HepG2 (cell line): ENCODE results near the gene THADA. TPM values are rescaled to one million over a fixed set of nuclear protein-coding genes. Genes with fewer than 3 reads are reported as not detected.

Experiments used
- BCL6 ChIP-seq: IDR thresholded peaks from 2 replicates; pipeline ENCODE4 v1.6.1; 2016; ENCODE audit warnings: missing genetic modification reagents, missing compliant biosample characterization
- CAMTA2 ChIP-seq: sonication (generic); formaldehyde crosslinking; IDR thresholded peaks from 2 replicates; pipeline ENCODE4 v1.4.0; 2020; ENCODE audit warnings: mild to moderate bottlenecking, missing genetic modification reagents, borderline replicate concordance
- CEBPG ChIP-seq: IDR thresholded peaks from 2 replicates; pipeline ENCODE4 v1.6.1; 2016
- FOXP1 ChIP-seq, 2 experiments: fragments of 450-650 bp in 1 of 2; IDR thresholded peaks; 2 replicates each; pipeline ENCODE4 v1.6.1; 2017 to 2018; ENCODE audit warnings: antibody characterized with exemption in 1 of 2
- GATAD2A ChIP-seq: IDR thresholded peaks from 2 replicates; pipeline ENCODE4 v1.6.1; 2016
- MAFK ChIP-seq, 2 experiments: IDR thresholded peaks in 1 of 2; conservative IDR thresholded peaks in 1 of 2; 2 replicates each; pipeline ENCODE4 v1.6.1; 2011; ENCODE audit warnings: improper control_type of control experiment in 2 of 2, low read length in 2 of 2
- NR2F6 ChIP-seq, 2 experiments: IDR thresholded peaks; 2 replicates each; pipeline ENCODE4 v1.6.1; 2016; ENCODE audit warnings: antibody characterized with exemption in 1 of 2, mild to moderate bottlenecking in 1 of 2
- RFXANK ChIP-seq: IDR thresholded peaks from 2 replicates; pipeline ENCODE4 v1.6.1; 2016
- ZNF230 ChIP-seq: sonication (generic); formaldehyde crosslinking; IDR thresholded peaks from 2 replicates; pipeline ENCODE4 v1.4.0; 2020; ENCODE audit warnings: mild to moderate bottlenecking, missing genetic modification reagents
- ZNF296 ChIP-seq: sonication (generic); formaldehyde crosslinking; conservative IDR thresholded peaks from 2 replicates; pipeline ENCODE4 v1.5.0; 2020; ENCODE audit warnings: mild to moderate bottlenecking, missing genetic modification reagents
- ZNF350 ChIP-seq: sonication (generic); formaldehyde crosslinking; IDR thresholded peaks from 2 replicates; pipeline ENCODE4 v1.4.0; 2020; ENCODE audit warnings: mild to moderate bottlenecking, low read depth, missing genetic modification reagents, borderline replicate concordance
- ZNF431 ChIP-seq: sonication (generic); formaldehyde crosslinking; IDR thresholded peaks from 2 replicates; pipeline ENCODE4 v1.9.0; 2022; ENCODE audit warnings: missing genetic modification reagents, low read depth, mild to moderate bottlenecking, borderline replicate concordance
- polyA plus RNA-seq, 8 experiments: library from polyadenylated mRNA; depleted of rRNA in 3 of 8; stranded (reverse) in 7 of 8; unstranded in 1 of 8; fragments of >200 nt; fragmentation: Illumina TruSeq in 4 of 8; extraction: Trizol in 4 of 8; gene quantifications; 2 replicates each; pipeline versions ENCODE4 v1.2.1 to v1.2.3, GENCODE V29; 2011 to 2016; ENCODE audit warnings: low read depth in 4 of 8, missing spikeins in 1 of 8, mixed read lengths in 1 of 8; ENCODE audit not compliant: insufficient read depth in 1 of 8
- total RNA-seq, 5 experiments: library from RNA; depleted of rRNA; stranded (reverse); fragments of >200 nt; fragmentation: Illumina TruSeq; extraction: Trizol; gene quantifications; 2 replicates each; pipeline ENCODE4 v1.2.3, GENCODE V29; 2016; ENCODE audit warnings: low read depth in 1 of 5
- TF ChIP-seq, protein P1 (sequence below): sonication (generic); formaldehyde crosslinking; IDR thresholded peaks from 2 replicates; pipeline ENCODE4 v1.5.0; 2020; ENCODE audit warnings: missing genetic modification reagents
- TF ChIP-seq, protein P2 (sequence below): sonication (generic); formaldehyde crosslinking; IDR thresholded peaks from 2 replicates; pipeline ENCODE4 v1.9.0; 2022; ENCODE audit warnings: low read depth, missing genetic modification reagents
- TF ChIP-seq, protein P3 (sequence below): sonication (generic); formaldehyde crosslinking; IDR thresholded peaks from 2 replicates; pipeline ENCODE4 v1.5.0; 2020; ENCODE audit warnings: mild to moderate bottlenecking, missing genetic modification reagents, moderate library complexity
- TF ChIP-seq, protein P4 (sequence below): IDR thresholded peaks from 2 replicates; pipeline ENCODE4 v1.6.1; 2016; ENCODE audit warnings: low read depth, missing genetic modification reagents, missing compliant biosample characterization
- TF ChIP-seq, protein P5 (sequence below): conservative IDR thresholded peaks from 2 replicates; pipeline ENCODE4 v1.6.1; 2018; ENCODE audit warnings: missing genetic modification reagents

Gene THADA
- total and polyA plus RNA-seq, 2 of the 13 experiments (the other 11 are each of a cell fraction or from before 2014, with no cell fraction given), result 12.7 to 21.7 TPM

DNA sequence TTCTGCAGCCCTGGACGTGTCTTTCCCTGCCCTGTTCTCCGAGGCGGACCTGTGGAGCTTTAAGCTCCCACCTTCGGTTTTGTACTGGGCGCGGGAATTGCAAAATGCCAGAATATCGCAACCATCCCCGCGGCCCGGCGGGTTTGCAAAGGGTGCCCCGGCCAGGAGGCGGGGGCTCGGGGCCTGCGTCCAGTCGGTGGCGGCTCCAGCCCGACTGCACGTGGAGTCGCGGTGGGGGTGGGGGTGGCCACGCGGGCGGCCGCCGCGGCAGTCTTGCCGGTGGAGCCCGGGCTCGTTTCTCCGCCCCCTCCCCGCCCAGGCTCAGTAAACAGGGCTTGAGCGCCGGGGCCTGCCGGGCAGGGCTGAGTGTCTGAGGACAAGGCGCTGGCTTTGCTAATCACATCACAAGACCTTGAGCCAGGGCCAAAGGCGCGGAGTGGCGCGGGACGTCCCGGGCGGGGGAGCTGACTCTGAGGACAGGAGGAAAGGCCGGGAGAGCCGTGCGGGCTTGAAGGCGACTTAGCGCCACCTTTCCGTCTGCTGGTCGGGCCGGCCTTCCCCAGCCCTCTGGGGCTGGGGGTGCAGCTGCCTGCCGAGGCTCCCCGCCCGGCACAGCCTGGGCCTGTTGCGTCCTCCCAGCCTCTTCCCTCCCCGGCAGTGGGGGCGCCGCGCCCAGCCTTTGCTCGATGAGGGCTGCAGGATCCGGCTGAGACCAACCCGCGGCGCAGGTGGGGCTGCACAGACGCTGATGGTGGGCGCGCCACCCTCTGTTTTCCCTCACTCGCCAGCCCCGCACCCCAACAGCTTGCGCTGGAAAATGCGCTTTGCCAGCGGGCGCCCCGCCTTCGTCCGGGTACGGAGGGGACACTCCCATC is 368.6 kb downstream of the THADA start (continued):
- TF ChIP-seq, protein P1, sequence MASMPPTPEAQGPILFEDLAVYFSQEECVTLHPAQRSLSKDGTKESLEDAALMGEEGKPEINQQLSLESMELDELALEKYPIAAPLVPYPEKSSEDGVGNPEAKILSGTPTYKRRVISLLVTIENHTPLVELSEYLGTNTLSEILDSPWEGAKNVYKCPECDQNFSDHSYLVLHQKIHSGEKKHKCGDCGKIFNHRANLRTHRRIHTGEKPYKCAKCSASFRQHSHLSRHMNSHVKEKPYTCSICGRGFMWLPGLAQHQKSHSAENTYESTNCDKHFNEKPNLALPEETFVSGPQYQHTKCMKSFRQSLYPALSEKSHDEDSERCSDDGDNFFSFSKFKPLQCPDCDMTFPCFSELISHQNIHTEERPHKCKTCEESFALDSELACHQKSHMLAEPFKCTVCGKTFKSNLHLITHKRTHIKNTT, result 0 out of 2 replicates have a peak, but pooled peaks have one; percentile 53
- 0 out of 2 replicates have a peak, but pooled peaks have one; percentile 6 for TF ChIP-seq RFXANK
- TF ChIP-seq, protein P2, sequence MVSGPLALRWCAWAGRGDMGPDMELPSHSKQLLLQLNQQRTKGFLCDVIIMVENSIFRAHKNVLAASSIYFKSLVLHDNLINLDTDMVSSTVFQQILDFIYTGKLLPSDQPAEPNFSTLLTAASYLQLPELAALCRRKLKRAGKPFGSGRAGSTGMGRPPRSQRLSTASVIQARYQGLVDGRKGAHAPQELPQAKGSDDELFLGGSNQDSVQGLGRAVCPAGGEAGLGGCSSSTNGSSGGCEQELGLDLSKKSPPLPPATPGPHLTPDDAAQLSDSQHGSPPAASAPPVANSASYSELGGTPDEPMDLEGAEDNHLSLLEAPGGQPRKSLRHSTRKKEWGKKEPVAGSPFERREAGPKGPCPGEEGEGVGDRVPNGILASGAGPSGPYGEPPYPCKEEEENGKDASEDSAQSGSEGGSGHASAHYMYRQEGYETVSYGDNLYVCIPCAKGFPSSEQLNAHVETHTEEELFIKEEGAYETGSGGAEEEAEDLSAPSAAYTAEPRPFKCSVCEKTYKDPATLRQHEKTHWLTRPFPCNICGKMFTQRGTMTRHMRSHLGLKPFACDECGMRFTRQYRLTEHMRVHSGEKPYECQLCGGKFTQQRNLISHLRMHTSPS (CRISPR knock-in tag), result no peak; the same call in 1 of the 2 replicates
- TF ChIP-seq, protein P3, sequence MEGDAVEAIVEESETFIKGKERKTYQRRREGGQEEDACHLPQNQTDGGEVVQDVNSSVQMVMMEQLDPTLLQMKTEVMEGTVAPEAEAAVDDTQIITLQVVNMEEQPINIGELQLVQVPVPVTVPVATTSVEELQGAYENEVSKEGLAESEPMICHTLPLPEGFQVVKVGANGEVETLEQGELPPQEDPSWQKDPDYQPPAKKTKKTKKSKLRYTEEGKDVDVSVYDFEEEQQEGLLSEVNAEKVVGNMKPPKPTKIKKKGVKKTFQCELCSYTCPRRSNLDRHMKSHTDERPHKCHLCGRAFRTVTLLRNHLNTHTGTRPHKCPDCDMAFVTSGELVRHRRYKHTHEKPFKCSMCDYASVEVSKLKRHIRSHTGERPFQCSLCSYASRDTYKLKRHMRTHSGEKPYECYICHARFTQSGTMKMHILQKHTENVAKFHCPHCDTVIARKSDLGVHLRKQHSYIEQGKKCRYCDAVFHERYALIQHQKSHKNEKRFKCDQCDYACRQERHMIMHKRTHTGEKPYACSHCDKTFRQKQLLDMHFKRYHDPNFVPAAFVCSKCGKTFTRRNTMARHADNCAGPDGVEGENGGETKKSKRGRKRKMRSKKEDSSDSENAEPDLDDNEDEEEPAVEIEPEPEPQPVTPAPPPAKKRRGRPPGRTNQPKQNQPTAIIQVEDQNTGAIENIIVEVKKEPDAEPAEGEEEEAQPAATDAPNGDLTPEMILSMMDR (CRISPR knock-in tag), result peak; percentile 72
- TF ChIP-seq BCL6 (CRISPR knock-in tag), result peak; percentile 83
- no peak for TF ChIP-seq CAMTA2 (CRISPR knock-in tag)
- no peak for TF ChIP-seq NR2F6 (IDR thresholded peaks at IDR 0.05)
- TF ChIP-seq NR2F6 (CRISPR knock-in tag; IDR thresholded peaks at IDR 0.05), result peak; percentile 63
- TF ChIP-seq MAFK (conservative IDR thresholded peaks at IDR 0.05 in 1 of 2, IDR thresholded peaks at IDR 0.05 in 1 of 2; ENCODE audit: low read length in 2 of 2), result no peak
- TF ChIP-seq ZNF350 (CRISPR knock-in tag), result 0 out of 2 replicates have a peak, but pooled peaks have one; percentile 61
- no peak; the same call in 1 of the 2 replicates for TF ChIP-seq CEBPG
- TF ChIP-seq GATAD2A (CRISPR knock-in tag), result peak; percentile 84; the same call in 1 of the 2 replicates
- TF ChIP-seq FOXP1 (IDR thresholded peaks at IDR 0.05), result no peak
- TF ChIP-seq FOXP1 (CRISPR knock-in tag; IDR thresholded peaks at IDR 0.05), result peak; percentile 79
- TF ChIP-seq, protein P4, sequence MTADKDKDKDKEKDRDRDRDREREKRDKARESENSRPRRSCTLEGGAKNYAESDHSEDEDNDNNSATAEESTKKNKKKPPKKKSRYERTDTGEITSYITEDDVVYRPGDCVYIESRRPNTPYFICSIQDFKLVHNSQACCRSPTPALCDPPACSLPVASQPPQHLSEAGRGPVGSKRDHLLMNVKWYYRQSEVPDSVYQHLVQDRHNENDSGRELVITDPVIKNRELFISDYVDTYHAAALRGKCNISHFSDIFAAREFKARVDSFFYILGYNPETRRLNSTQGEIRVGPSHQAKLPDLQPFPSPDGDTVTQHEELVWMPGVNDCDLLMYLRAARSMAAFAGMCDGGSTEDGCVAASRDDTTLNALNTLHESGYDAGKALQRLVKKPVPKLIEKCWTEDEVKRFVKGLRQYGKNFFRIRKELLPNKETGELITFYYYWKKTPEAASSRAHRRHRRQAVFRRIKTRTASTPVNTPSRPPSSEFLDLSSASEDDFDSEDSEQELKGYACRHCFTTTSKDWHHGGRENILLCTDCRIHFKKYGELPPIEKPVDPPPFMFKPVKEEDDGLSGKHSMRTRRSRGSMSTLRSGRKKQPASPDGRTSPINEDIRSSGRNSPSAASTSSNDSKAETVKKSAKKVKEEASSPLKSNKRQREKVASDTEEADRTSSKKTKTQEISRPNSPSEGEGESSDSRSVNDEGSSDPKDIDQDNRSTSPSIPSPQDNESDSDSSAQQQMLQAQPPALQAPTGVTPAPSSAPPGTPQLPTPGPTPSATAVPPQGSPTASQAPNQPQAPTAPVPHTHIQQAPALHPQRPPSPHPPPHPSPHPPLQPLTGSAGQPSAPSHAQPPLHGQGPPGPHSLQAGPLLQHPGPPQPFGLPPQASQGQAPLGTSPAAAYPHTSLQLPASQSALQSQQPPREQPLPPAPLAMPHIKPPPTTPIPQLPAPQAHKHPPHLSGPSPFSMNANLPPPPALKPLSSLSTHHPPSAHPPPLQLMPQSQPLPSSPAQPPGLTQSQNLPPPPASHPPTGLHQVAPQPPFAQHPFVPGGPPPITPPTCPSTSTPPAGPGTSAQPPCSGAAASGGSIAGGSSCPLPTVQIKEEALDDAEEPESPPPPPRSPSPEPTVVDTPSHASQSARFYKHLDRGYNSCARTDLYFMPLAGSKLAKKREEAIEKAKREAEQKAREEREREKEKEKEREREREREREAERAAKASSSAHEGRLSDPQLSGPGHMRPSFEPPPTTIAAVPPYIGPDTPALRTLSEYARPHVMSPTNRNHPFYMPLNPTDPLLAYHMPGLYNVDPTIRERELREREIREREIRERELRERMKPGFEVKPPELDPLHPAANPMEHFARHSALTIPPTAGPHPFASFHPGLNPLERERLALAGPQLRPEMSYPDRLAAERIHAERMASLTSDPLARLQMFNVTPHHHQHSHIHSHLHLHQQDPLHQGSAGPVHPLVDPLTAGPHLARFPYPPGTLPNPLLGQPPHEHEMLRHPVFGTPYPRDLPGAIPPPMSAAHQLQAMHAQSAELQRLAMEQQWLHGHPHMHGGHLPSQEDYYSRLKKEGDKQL (CRISPR knock-in tag), result 0 out of 2 replicates have a peak, but pooled peaks have one; percentile 22
- peak; percentile 24; the same call in 1 of the 2 replicates for TF ChIP-seq ZNF230
- TF ChIP-seq ZNF296 (CRISPR knock-in tag), result peak; percentile 58; the same call in 1 of the 2 replicates
- no peak for TF ChIP-seq ZNF431 (CRISPR knock-in tag)
- TF ChIP-seq, protein P5, sequence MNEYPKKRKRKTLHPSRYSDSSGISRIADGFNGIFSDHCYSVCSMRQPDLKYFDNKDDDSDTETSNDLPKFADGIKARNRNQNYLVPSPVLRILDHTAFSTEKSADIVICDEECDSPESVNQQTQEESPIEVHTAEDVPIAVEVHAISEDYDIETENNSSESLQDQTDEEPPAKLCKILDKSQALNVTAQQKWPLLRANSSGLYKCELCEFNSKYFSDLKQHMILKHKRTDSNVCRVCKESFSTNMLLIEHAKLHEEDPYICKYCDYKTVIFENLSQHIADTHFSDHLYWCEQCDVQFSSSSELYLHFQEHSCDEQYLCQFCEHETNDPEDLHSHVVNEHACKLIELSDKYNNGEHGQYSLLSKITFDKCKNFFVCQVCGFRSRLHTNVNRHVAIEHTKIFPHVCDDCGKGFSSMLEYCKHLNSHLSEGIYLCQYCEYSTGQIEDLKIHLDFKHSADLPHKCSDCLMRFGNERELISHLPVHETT (CRISPR knock-in tag), result peak; percentile 94
